Measurements from ENCODE around the gene RDH12. TPM values are rescaled to one million over a fixed set of nuclear protein-coding genes. Genes with fewer than 3 reads are reported as not detected.

RDH12 gene
- total and polyA plus RNA-seq, 9 of the 15 experiments (the other 6 are each of a cell fraction or from before 2014, with no cell fraction given), result 0.03 to 0.29 (median 0.07) TPM; not detected in 2

DNA sequence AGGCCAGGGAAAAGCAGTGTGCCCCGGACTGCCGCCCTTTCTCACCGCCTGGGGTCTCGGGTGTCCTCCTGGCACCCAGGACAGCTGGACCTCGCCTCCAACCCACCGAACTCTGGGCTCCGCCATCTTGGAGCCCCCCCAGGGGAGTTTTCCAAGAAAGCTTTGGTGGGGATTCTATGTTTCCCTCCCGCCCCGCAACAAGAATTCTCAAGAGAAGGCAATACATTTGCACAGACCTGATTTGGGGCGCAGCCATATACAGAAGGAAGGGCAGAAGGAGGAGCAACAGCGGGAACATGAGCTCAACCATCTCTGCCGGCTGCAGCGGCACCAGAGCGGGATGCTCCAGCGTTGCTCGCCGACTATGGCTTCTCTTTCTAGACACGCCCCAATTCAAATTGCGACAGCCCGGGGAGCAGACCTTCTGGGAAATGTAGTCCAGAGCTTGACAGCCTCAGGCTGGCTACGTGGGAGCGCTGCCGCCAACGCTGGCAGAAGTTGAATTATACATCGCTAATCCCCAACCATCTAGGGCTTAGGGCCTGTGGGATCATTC, 6.2 kb upstream of the RDH12 start, which contains the start of gene RDH11 (continued):
- TF ChIP-seq, protein P1, sequence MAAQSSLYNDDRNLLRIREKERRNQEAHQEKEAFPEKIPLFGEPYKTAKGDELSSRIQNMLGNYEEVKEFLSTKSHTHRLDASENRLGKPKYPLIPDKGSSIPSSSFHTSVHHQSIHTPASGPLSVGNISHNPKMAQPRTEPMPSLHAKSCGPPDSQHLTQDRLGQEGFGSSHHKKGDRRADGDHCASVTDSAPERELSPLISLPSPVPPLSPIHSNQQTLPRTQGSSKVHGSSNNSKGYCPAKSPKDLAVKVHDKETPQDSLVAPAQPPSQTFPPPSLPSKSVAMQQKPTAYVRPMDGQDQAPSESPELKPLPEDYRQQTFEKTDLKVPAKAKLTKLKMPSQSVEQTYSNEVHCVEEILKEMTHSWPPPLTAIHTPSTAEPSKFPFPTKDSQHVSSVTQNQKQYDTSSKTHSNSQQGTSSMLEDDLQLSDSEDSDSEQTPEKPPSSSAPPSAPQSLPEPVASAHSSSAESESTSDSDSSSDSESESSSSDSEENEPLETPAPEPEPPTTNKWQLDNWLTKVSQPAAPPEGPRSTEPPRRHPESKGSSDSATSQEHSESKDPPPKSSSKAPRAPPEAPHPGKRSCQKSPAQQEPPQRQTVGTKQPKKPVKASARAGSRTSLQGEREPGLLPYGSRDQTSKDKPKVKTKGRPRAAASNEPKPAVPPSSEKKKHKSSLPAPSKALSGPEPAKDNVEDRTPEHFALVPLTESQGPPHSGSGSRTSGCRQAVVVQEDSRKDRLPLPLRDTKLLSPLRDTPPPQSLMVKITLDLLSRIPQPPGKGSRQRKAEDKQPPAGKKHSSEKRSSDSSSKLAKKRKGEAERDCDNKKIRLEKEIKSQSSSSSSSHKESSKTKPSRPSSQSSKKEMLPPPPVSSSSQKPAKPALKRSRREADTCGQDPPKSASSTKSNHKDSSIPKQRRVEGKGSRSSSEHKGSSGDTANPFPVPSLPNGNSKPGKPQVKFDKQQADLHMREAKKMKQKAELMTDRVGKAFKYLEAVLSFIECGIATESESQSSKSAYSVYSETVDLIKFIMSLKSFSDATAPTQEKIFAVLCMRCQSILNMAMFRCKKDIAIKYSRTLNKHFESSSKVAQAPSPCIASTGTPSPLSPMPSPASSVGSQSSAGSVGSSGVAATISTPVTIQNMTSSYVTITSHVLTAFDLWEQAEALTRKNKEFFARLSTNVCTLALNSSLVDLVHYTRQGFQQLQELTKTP (IDR thresholded peaks at IDR 0.05; ENCODE audit: low read depth in 1 of 2, partially characterized antibody in 2 of 2), result peak in 1 of 2 experiments; percentile 75
- TF ChIP-seq ZNF12 (CRISPR knock-in tag; IDR thresholded peaks at IDR 0.05) (no peak), TAF9B (IDR thresholded peaks at IDR 0.05; ENCODE audit: partially characterized antibody) (peak; percentile 35), MXI1 (IDR thresholded peaks at IDR 0.05; ENCODE audit: low read depth, low read length) (no peak), SAP30 (IDR thresholded peaks at IDR 0.05; ENCODE audit: borderline replicate concordance, insufficient read depth, low read depth, low read length, poor library complexity, severe bottlenecking) (peak; percentile 37), ARID2 (IDR thresholded peaks at IDR 0.05) (no peak), DIDO1 (tag; IDR thresholded peaks at IDR 0.05; ENCODE audit: low read depth) (no peak), FOSL1 (tag; conservative IDR thresholded peaks at IDR 0.05) (no peak), PRPF4 (IDR thresholded peaks at IDR 0.05; ENCODE audit: insufficient read depth, low read depth, low read length, poor library complexity, severe bottlenecking) (no peak), MYNN (IDR thresholded peaks at IDR 0.05) (no peak), MYNN (CRISPR knock-in tag; IDR thresholded peaks at IDR 0.05) (no peak)
- TF ChIP-seq, protein P2, sequence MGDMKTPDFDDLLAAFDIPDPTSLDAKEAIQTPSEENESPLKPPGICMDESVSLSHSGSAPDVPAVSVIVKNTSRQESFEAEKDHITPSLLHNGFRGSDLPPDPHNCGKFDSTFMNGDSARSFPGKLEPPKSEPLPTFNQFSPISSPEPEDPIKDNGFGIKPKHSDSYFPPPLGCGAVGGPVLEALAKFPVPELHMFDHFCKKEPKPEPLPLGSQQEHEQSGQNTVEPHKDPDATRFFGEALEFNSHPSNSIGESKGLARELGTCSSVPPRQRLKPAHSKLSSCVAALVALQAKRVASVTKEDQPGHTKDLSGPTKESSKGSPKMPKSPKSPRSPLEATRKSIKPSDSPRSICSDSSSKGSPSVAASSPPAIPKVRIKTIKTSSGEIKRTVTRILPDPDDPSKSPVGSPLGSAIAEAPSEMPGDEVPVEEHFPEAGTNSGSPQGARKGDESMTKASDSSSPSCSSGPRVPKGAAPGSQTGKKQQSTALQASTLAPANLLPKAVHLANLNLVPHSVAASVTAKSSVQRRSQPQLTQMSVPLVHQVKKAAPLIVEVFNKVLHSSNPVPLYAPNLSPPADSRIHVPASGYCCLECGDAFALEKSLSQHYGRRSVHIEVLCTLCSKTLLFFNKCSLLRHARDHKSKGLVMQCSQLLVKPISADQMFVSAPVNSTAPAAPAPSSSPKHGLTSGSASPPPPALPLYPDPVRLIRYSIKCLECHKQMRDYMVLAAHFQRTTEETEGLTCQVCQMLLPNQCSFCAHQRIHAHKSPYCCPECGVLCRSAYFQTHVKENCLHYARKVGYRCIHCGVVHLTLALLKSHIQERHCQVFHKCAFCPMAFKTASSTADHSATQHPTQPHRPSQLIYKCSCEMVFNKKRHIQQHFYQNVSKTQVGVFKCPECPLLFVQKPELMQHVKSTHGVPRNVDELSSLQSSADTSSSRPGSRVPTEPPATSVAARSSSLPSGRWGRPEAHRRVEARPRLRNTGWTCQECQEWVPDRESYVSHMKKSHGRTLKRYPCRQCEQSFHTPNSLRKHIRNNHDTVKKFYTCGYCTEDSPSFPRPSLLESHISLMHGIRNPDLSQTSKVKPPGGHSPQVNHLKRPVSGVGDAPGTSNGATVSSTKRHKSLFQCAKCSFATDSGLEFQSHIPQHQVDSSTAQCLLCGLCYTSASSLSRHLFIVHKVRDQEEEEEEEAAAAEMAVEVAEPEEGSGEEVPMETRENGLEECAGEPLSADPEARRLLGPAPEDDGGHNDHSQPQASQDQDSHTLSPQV (IDR thresholded peaks at IDR 0.05), result no peak
- TF ChIP-seq, protein P3, sequence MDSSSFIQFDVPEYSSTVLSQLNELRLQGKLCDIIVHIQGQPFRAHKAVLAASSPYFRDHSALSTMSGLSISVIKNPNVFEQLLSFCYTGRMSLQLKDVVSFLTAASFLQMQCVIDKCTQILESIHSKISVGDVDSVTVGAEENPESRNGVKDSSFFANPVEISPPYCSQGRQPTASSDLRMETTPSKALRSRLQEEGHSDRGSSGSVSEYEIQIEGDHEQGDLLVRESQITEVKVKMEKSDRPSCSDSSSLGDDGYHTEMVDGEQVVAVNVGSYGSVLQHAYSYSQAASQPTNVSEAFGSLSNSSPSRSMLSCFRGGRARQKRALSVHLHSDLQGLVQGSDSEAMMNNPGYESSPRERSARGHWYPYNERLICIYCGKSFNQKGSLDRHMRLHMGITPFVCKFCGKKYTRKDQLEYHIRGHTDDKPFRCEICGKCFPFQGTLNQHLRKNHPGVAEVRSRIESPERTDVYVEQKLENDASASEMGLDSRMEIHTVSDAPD (CRISPR knock-in tag; IDR thresholded peaks at IDR 0.05), result no peak
- TF ChIP-seq, protein P4, sequence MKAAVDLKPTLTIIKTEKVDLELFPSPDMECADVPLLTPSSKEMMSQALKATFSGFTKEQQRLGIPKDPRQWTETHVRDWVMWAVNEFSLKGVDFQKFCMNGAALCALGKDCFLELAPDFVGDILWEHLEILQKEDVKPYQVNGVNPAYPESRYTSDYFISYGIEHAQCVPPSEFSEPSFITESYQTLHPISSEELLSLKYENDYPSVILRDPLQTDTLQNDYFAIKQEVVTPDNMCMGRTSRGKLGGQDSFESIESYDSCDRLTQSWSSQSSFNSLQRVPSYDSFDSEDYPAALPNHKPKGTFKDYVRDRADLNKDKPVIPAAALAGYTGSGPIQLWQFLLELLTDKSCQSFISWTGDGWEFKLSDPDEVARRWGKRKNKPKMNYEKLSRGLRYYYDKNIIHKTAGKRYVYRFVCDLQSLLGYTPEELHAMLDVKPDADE (conservative IDR thresholded peaks at IDR 0.05; ENCODE audit: control insufficient read depth, low read depth, low read length), result 0 out of 2 replicates have a peak, but pooled peaks have one; percentile 43
- TF ChIP-seq, protein P5, sequence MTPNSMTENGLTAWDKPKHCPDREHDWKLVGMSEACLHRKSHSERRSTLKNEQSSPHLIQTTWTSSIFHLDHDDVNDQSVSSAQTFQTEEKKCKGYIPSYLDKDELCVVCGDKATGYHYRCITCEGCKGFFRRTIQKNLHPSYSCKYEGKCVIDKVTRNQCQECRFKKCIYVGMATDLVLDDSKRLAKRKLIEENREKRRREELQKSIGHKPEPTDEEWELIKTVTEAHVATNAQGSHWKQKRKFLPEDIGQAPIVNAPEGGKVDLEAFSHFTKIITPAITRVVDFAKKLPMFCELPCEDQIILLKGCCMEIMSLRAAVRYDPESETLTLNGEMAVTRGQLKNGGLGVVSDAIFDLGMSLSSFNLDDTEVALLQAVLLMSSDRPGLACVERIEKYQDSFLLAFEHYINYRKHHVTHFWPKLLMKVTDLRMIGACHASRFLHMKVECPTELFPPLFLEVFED (CRISPR knock-in tag; conservative IDR thresholded peaks at IDR 0.05), result no peak

All from K562 (cell line).